Smooth muscle cell (in vitro differentiated cells): ENCODE data around the gene CENPL. TPM values are rescaled to one million over a fixed set of nuclear protein-coding genes. Genes with fewer than 3 reads are reported as not detected.

Experiments used
- DNase-seq: peaks from one replicate; lab custom pipeline; 2025; ENCODE audit not compliant: unreplicated experiment; lab: John Stamatoyannopoulos, UW
- H2AFZ ChIP-seq: fragments of 200-600 bp; sonication (generic); 2 replicates; pipeline ENCODE4 v1.6.0; 2016; ENCODE audit warnings: antibody characterized with exemption, low read depth, mild to moderate bottlenecking
- H3F3A ChIP-seq: fragments of 200-600 bp; sonication (generic); 2 replicates; pipeline ENCODE4 v1.6.0; 2017; ENCODE audit warnings: antibody characterized with exemption, low read depth
- H3K27ac ChIP-seq: fragments of 200-600 bp; sonication (generic); 2 replicates; pipeline ENCODE4 v1.5.1; 2016; ENCODE audit warnings: low read depth, mild to moderate bottlenecking
- H3K27me3 ChIP-seq: fragments of 200-600 bp; sonication (generic); 2 replicates; pipeline ENCODE4 v1.6.1; 2016; ENCODE audit warnings: low read depth, mild to moderate bottlenecking
- H3K36me3 ChIP-seq: fragments of 200-600 bp; sonication (generic); 2 replicates; pipeline ENCODE4 v1.5.1; 2016; ENCODE audit warnings: low read depth
- H3K4me1 ChIP-seq: fragments of 200-600 bp; sonication (generic); 2 replicates; pipeline ENCODE4 v1.5.1; 2016; ENCODE audit warnings: low read depth
- H3K4me2 ChIP-seq: fragments of 200-600 bp; sonication (generic); 2 replicates; pipeline ENCODE4 v1.6.0; 2016; ENCODE audit warnings: mild to moderate bottlenecking
- H3K4me3 ChIP-seq: fragments of 200-600 bp; sonication (generic); 2 replicates; pipeline ENCODE4 v1.5.1; 2016; ENCODE audit warnings: mild to moderate bottlenecking
- H3K79me2 ChIP-seq: fragments of 200-600 bp; sonication (generic); 2 replicates; pipeline ENCODE4 v1.6.0; 2016; ENCODE audit warnings: low read depth, mild to moderate bottlenecking
- H3K9ac ChIP-seq: fragments of 200-600 bp; sonication (generic); 2 replicates; pipeline ENCODE4 v1.6.0; 2016; ENCODE audit warnings: low read depth
- H3K9me3 ChIP-seq: fragments of 200-600 bp; sonication (generic); replicated peaks from 2 replicates; pipeline ENCODE4 v1.5.1; 2016; ENCODE audit warnings: low read depth
- H4K20me1 ChIP-seq: fragments of 200-600 bp; sonication (generic); 2 replicates; pipeline ENCODE4 v1.6.0; 2016; ENCODE audit warnings: low read depth
- WGBS: methylation state at CpG from one replicate; pipeline ENCODE4 v1.1.7; 2016; ENCODE audit warnings: low lambda C conversion rate; 5-methylcytosine and 5-hydroxymethylcytosine counted together
- polyA plus RNA-seq: library from polyadenylated mRNA; unstranded; fragments of >200 nt; fragmentation: Nextera tagmentation; extraction: Ambion mirVana; gene quantifications from 2 replicates; pipeline ENCODE4 v1.2.1, GENCODE V29; 2016
- total RNA-seq: library from RNA; depleted of rRNA; stranded (reverse); fragments of >200 nt; gene quantifications from 2 replicates; pipeline ENCODE4 v1.2.3, GENCODE V29; 2014
- TF ChIP-seq, protein P1 (sequence below): fragments of 200-600 bp; sonication (generic); IDR thresholded peaks from 2 replicates; pipeline ENCODE4 v1.5.1; 2017; ENCODE audit warnings: borderline replicate concordance, mild to moderate bottlenecking, antibody characterized with exemption; ENCODE audit not compliant: insufficient read depth, poor library complexity, severe bottlenecking

Gene CENPL
- total and polyA plus RNA-seq, 2 experiments from 2014 or later: 6.1 to 14.6 TPM

DNA sequence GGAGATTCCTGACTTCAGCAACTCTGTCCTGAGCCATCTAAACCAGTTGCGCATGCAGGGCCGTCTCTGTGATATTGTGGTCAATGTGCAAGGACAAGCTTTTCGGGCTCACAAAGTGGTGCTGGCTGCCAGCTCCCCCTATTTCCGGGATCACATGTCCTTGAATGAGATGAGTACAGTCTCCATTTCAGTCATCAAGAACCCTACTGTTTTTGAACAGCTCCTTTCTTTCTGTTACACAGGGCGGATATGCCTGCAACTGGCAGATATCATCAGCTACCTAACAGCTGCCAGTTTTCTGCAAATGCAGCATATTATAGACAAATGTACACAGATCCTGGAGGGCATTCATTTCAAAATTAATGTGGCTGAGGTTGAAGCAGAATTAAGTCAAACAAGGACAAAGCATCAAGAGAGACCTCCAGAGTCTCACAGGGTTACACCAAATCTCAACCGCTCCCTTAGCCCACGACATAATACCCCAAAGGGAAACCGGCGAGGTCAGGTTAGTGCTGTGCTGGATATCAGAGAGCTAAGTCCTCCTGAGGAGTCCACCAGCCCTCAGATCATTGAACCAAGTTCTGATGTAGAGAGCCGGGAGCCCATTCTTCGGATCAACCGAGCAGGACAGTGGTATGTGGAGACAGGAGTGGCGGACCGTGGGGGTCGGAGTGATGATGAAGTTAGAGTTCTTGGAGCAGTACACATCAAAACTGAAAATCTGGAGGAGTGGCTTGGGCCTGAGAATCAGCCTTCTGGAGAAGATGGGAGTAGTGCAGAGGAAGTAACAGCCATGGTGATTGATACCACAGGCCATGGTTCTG lies 45.8 kb upstream of the CENPL start:
- H3K27me3 ChIP-seq: no peaks in the 10 kb centered on the region
- no peak overlapping the region for H3K27ac ChIP-seq
- peaks cover 22% of the 10 kb centered on the region for H3K4me1 ChIP-seq
- peaks cover 22% of the 10 kb centered on the region for H4K20me1 ChIP-seq
- H3K4me2 ChIP-seq: no peak overlapping the region
- DNase-seq: no peak
- H3K79me2 ChIP-seq: peaks cover 37% of the 10 kb centered on the region
- no peaks in the 10 kb centered on the region for H3K9me3 ChIP-seq
- WGBS: 97% methylated on average over 15 of the region's 15 CpGs
- TF ChIP-seq, protein P1, sequence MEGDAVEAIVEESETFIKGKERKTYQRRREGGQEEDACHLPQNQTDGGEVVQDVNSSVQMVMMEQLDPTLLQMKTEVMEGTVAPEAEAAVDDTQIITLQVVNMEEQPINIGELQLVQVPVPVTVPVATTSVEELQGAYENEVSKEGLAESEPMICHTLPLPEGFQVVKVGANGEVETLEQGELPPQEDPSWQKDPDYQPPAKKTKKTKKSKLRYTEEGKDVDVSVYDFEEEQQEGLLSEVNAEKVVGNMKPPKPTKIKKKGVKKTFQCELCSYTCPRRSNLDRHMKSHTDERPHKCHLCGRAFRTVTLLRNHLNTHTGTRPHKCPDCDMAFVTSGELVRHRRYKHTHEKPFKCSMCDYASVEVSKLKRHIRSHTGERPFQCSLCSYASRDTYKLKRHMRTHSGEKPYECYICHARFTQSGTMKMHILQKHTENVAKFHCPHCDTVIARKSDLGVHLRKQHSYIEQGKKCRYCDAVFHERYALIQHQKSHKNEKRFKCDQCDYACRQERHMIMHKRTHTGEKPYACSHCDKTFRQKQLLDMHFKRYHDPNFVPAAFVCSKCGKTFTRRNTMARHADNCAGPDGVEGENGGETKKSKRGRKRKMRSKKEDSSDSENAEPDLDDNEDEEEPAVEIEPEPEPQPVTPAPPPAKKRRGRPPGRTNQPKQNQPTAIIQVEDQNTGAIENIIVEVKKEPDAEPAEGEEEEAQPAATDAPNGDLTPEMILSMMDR: no peak
- peaks cover 3% of the 10 kb centered on the region for H3K36me3 ChIP-seq
- peaks cover 13% of the 10 kb centered on the region for H3F3A ChIP-seq
- H2AFZ ChIP-seq: no peak overlapping the region
- no peak overlapping the region for H3K9ac ChIP-seq
- no peak overlapping the region for H3K4me3 ChIP-seq

- Histone ChIP-seq H3K4me1 (peaks cover 32% of the 10 kb centered on the region), H3K9me3 (no peaks in the 10 kb centered on the region), H3K27ac (peak overlapping the region; percentile 67), H2AFZ (peak overlapping the region; percentile 86), H3K36me3 (peaks cover 15% of the 10 kb centered on the region), H3K27me3 (no peaks in the 10 kb centered on the region), H4K20me1 (peaks cover 37% of the 10 kb centered on the region), H3K79me2 (peaks cover 42% of the 10 kb centered on the region), H3F3A (peaks cover 27% of the 10 kb centered on the region), H3K4me3 (peak overlapping the region; percentile 65), H3K4me2 (peak overlapping the region; percentile 88), H3K9ac (peak overlapping the region; percentile 64)
- no peak for DNase-seq
- TF ChIP-seq, protein P1: no peak
- 6% methylated on average over 5 of the region's 5 CpGs for WGBS
Measured at GRCh38 chr1:173869021-173869359, 44.3 kb upstream of the CENPL start.

GRCh38 chr1:173868266-173869020 lies 43.8 kb upstream of the CENPL start, which contains the start of gene ZBTB37:
Gene ZBTB37, plus strand, starts transcription at chr1:173868380. Its CDS starts 1,846 bp downstream, at chr1:173870226.
- WGBS: under 1% methylated on average over 25 of the region's 53 CpGs
- Histone ChIP-seq H3K9me3 (no peaks in the 10 kb centered on the region), H3K4me1 (peaks cover 32% of the 10 kb centered on the region), H3K4me3 (peak within 1 kb of the TSS; percentile 65), H3K79me2 (peaks cover 42% of the 10 kb centered on the region), H3K36me3 (peaks cover 21% of the 10 kb centered on the region), H4K20me1 (peaks cover 42% of the 10 kb centered on the region), H3F3A (peaks cover 33% of the 10 kb centered on the region), H2AFZ (peak within 1 kb of the TSS; percentile 86), H3K27me3 (no peaks in the 10 kb centered on the region), H3K4me2 (peak within 1 kb of the TSS; percentile 90), H3K27ac (peak within 1 kb of the TSS; percentile 67), H3K9ac (peak within 1 kb of the TSS; percentile 64)
- DNase-seq: peak; percentile 88
- TF ChIP-seq, protein P1: no peak
